Endothelial cell of umbilical vein (primary cell): Measurements from ENCODE around the gene ANTXRL. TPM values are rescaled to one million over a fixed set of nuclear protein-coding genes. Genes with fewer than 3 reads are reported as not detected.

ENCODE experiments used
- BruUV-seq: library from RNA; stranded (reverse); fragments of 400-500 nt; replicated peaks from 2 replicates; lab custom pipeline; 2021; lab: Mats Ljungman, UMichigan
- CTCF ChIA-PET: fragments of 300-600, 350-600 bp; sonication (Branson Sonifier 250); formaldehyde crosslinking; loops from one replicate; lab custom pipeline; 2021; ENCODE audit warnings: antibody characterized with exemption, inconsistent platforms; lab: Charles Lee
- POLR2A ChIA-PET: fragments of 300-600, 350-600 bp; sonication (Branson Sonifier 250); formaldehyde crosslinking; loops from one replicate; lab custom pipeline; 2021; ENCODE audit warnings: antibody characterized with exemption, inconsistent platforms; lab: Charles Lee
- DNase-seq: peaks from one replicate; pipeline ENCODE4 v3.0.0-alpha.2; 2011; ENCODE audit warnings: low read depth, low spot score
- FAIRE-seq: peaks from 2 replicates; lab custom pipeline; 2011; peaks lifted over from hg19 to GRCh38; lab: Jason Lieb, UNC
- H2AFZ ChIP-seq: 2 replicates; pipeline ENCODE4 v1.6.0; 2012; ENCODE audit warnings: low read depth, low read length, control low read depth, inconsistent platforms
- H3K27ac ChIP-seq: 2 replicates; pipeline ENCODE4 v1.5.1; 2011; ENCODE audit warnings: low read depth, mild to moderate bottlenecking, control low read depth, low read length, moderate library complexity; ENCODE audit not compliant: insufficient read depth
- H3K27me3 ChIP-seq, 2 experiments: 2 replicates each; pipeline versions ENCODE4 v1.6.0 to v1.6.1; 2011; ENCODE audit warnings: low read length in 2 of 2, mixed read lengths in 1 of 2; ENCODE audit not compliant: control insufficient read depth in 2 of 2, insufficient read depth in 2 of 2
- H3K36me3 ChIP-seq, 2 experiments: 2 replicates in 1 of 2; 3 replicates in 1 of 2; pipeline ENCODE4 v1.5.1; 2011; ENCODE audit warnings: low read length in 2 of 2, mild to moderate bottlenecking in 1 of 2, moderate library complexity in 1 of 2; ENCODE audit not compliant: control insufficient read depth in 2 of 2, insufficient read depth in 2 of 2; ENCODE audit errors: extremely low read depth in 1 of 2
- H3K4me1 ChIP-seq: 3 replicates; pipeline ENCODE4 v1.5.1; 2011; ENCODE audit warnings: mild to moderate bottlenecking, low read length; ENCODE audit not compliant: control insufficient read depth, insufficient read depth; ENCODE audit errors: extremely low read depth
- H3K4me2 ChIP-seq: 2 replicates; pipeline ENCODE4 v1.6.1; 2011; ENCODE audit warnings: low read length, control low read depth, mixed read lengths; ENCODE audit not compliant: insufficient read depth
- H3K4me3 ChIP-seq, 3 experiments: fragments of 200-600 bp in 1 of 3; sonication (generic), shearing (Covaris generic) in 1 of 3; replicated peaks in 1 of 3; 2 replicates each; pipeline ENCODE4 v1.5.1; 2011 to 2016; ENCODE audit warnings: control low read depth in 3 of 3, low read length in 3 of 3, mild to moderate bottlenecking in 2 of 3, inconsistent platforms in 1 of 3, low read depth in 1 of 3, moderate library complexity in 1 of 3; ENCODE audit not compliant: insufficient read depth in 1 of 3
- H3K79me2 ChIP-seq: 2 replicates; pipeline ENCODE4 v1.6.0; 2012; ENCODE audit warnings: low read length, inconsistent platforms; ENCODE audit not compliant: control insufficient read depth, insufficient read depth
- H3K9ac ChIP-seq: replicated peaks from 2 replicates; pipeline ENCODE3; 2011; ENCODE audit warnings: low read length, control low read depth; ENCODE audit not compliant: insufficient read depth; ENCODE audit errors: extremely low read depth
- H3K9me1 ChIP-seq: replicated peaks from 3 replicates; pipeline ENCODE4 v1.6.0; 2011; ENCODE audit warnings: mild to moderate bottlenecking, low read length; ENCODE audit not compliant: control insufficient read depth, insufficient read depth; ENCODE audit errors: extremely low read depth
- H3K9me3 ChIP-seq: replicated peaks from 2 replicates; pipeline ENCODE4 v1.5.1; 2012; ENCODE audit warnings: low read length, inconsistent platforms; ENCODE audit not compliant: control insufficient read depth, insufficient read depth
- H4K20me1 ChIP-seq: replicated peaks from 2 replicates; pipeline ENCODE3; 2011; ENCODE audit warnings: mild to moderate bottlenecking, low read length; ENCODE audit not compliant: control insufficient read depth, insufficient read depth; ENCODE audit errors: extremely low read depth
- EZH2 ChIP-seq: IDR thresholded peaks from 2 replicates; pipeline ENCODE4 v1.6.1; 2012; ENCODE audit warnings: borderline replicate concordance, low read depth, mild to moderate bottlenecking, moderate library complexity, low read length, inconsistent platforms; ENCODE audit not compliant: severe bottlenecking
- FOS ChIP-seq: IDR thresholded peaks from 2 replicates; pipeline ENCODE4 v1.6.1; 2011; ENCODE audit warnings: mild to moderate bottlenecking, low read length, moderate library complexity, borderline replicate concordance; ENCODE audit not compliant: insufficient read depth
- GATA2 ChIP-seq: IDR thresholded peaks from 2 replicates; pipeline ENCODE4 v1.7.0; 2011; ENCODE audit warnings: low read depth, mild to moderate bottlenecking, moderate library complexity, mixed read lengths, low read length; ENCODE audit not compliant: insufficient read length, insufficient read depth
- JUN ChIP-seq: IDR thresholded peaks from 2 replicates; pipeline ENCODE4 v1.6.1; 2011; ENCODE audit warnings: borderline replicate concordance, low read depth; ENCODE audit not compliant: insufficient read length, insufficient read depth
- MYC ChIP-seq: IDR thresholded peaks from one replicate; pipeline ENCODE4 v1.6.1; 2011; ENCODE audit warnings: mild to moderate bottlenecking, low read depth, low read length
- POLR2A ChIP-seq: IDR thresholded peaks from 2 replicates; pipeline ENCODE4 v1.6.1; 2012; ENCODE audit warnings: low read depth, mild to moderate bottlenecking, control low read depth, low read length
- dilution Hi-C: fragments of 300-500 bp; cut with MboI; formaldehyde crosslinking; loops from one replicate; pipeline ENCODE4 v1.15.0; 2019; ENCODE audit warnings: low sequenced_read_pairs; ENCODE audit not compliant: extremely low pct_ligation_motif_present
- intact Hi-C: fragments of 100-400 bp; cut with micrococcal nuclease; formaldehyde crosslinking; loops from one replicate; pipeline ENCODE4 v1.10.0; 2022
- polyA plus RNA-seq, 4 experiments: library from polyadenylated mRNA; depleted of rRNA in 3 of 4; stranded (reverse) in 3 of 4; unstranded in 1 of 4; fragments of >200 nt; gene quantifications; 2 replicates each; pipeline versions ENCODE4 v1.2.1 to v1.2.3, GENCODE V29; 2011 to 2012; ENCODE audit warnings: missing spikeins in 1 of 4
- total RNA-seq: library from RNA; stranded (reverse); gene quantifications from 2 replicates; pipeline ENCODE4 v1.2.3, GENCODE V29; 2021
- TF ChIP-seq, protein P1 (sequence below): IDR thresholded peaks from 2 replicates; pipeline ENCODE4 v1.6.1; 2011; ENCODE audit not compliant: insufficient read depth, insufficient read length
- TF ChIP-seq, protein P2 (sequence below), 2 donors: IDR thresholded peaks; 1 replicate in 1 of 2; 2 replicates in 1 of 2; pipeline ENCODE4 v1.5.1; 2011; ENCODE audit warnings: low read length in 2 of 2, mild to moderate bottlenecking in 2 of 2, moderate library complexity in 2 of 2, control low read depth in 1 of 2, inconsistent platforms in 1 of 2, low read depth in 1 of 2; ENCODE audit not compliant: insufficient read depth in 1 of 2; ENCODE audit errors: extremely low read depth in 1 of 2

Gene ANTXRL
- total and polyA plus RNA-seq, 2 donors (not counting 3 experiments of a cell fraction or from before 2014, with no cell fraction given), result not detected

DNA sequence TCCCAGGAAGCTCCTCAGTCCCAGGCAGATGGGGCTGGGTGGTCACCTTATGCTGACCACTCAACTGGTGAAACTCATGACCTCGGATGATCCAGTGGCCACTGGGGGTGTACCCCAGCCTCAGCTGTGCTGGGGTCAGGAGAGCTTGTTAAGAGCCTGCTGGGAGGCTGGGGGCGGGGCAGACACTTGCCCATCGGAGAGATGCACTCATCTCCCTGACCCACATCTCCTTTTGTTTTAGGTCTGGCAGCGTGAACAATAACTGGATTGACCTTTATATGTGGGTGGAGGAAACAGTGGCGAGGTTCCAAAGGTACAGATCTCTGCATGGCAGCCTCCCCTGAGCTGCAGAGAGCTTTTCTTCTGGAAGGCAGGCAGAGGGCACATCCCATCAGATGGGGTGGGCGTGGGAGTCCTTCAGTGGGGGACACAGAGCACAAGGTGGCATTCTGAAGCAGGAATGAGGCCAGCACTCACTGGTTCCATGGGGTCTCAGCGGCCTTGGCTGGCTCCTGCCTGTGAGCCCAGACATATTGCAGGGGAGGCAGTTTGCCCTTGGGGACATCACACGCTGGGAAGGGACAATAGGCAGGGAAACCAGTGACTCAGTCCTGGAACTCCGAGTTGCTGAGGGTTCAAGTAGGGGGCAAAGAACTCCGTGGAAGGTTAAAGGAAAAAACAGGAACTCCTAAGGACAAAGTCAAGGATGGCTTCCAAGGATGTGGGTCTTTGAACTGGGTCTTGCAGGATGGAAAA is 5.2 kb downstream of the ANTXRL start:
- Histone ChIP-seq H3K4me1 (no peaks in the 10 kb centered on the region), H3K4me3 (no peak overlapping the region), H4K20me1 (no peaks in the 10 kb centered on the region), H3K9me3 (no peaks in the 10 kb centered on the region), H3K9ac (no peak overlapping the region), H3K79me2 (no peaks in the 10 kb centered on the region), H3K27ac (no peak overlapping the region), H2AFZ (no peak overlapping the region), H3K27me3 (no peaks in the 10 kb centered on the region), H3K36me3 (no peaks in the 10 kb centered on the region), H3K4me2 (no peak overlapping the region), H3K9me1 (no peaks in the 10 kb centered on the region)
- TF ChIP-seq MYC (no peak), POLR2A (no peak), GATA2 (no peak), FOS (no peak), EZH2 (no peak), JUN (no peak)
- TF ChIP-seq, protein P1, sequence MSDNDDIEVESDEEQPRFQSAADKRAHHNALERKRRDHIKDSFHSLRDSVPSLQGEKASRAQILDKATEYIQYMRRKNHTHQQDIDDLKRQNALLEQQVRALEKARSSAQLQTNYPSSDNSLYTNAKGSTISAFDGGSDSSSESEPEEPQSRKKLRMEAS, result no peak
- TF ChIP-seq, protein P2, sequence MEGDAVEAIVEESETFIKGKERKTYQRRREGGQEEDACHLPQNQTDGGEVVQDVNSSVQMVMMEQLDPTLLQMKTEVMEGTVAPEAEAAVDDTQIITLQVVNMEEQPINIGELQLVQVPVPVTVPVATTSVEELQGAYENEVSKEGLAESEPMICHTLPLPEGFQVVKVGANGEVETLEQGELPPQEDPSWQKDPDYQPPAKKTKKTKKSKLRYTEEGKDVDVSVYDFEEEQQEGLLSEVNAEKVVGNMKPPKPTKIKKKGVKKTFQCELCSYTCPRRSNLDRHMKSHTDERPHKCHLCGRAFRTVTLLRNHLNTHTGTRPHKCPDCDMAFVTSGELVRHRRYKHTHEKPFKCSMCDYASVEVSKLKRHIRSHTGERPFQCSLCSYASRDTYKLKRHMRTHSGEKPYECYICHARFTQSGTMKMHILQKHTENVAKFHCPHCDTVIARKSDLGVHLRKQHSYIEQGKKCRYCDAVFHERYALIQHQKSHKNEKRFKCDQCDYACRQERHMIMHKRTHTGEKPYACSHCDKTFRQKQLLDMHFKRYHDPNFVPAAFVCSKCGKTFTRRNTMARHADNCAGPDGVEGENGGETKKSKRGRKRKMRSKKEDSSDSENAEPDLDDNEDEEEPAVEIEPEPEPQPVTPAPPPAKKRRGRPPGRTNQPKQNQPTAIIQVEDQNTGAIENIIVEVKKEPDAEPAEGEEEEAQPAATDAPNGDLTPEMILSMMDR (IDR thresholded peaks at IDR 0.05; ENCODE audit: extremely low read depth in 1 of 2, insufficient read depth in 1 of 2, low read depth in 1 of 2, low read length in 2 of 2), result no peak
- ChIA-PET POLR2A (interaction anchor here (0.8 kb wide), 1 partner anchor 258 kb away, joined by 5 read pairs; no protein-coding TSS in a partner anchor), CTCF (interaction anchor here (0.9 kb wide), 1 partner anchor 8 kb away, joined by 3 read pairs; no protein-coding TSS in a partner anchor)
- BruUV-seq, result no TSS peak
- DNase-seq (no peak), FAIRE-seq (no peak)
- intact Hi-C loops (loop anchor here (5.0 kb wide), 1 partner anchor 810 kb away; no protein-coding TSS in a partner anchor), dilution Hi-C loops (no loop called here)
